ENCODE data around the gene DPEP2NB.
"Not testable (repeated sequence)": the region's sequence is repeated elsewhere in the genome, so short reads cannot be mapped to it uniquely, and the experiment has no call there.

DPEP2NB gene

DNA sequence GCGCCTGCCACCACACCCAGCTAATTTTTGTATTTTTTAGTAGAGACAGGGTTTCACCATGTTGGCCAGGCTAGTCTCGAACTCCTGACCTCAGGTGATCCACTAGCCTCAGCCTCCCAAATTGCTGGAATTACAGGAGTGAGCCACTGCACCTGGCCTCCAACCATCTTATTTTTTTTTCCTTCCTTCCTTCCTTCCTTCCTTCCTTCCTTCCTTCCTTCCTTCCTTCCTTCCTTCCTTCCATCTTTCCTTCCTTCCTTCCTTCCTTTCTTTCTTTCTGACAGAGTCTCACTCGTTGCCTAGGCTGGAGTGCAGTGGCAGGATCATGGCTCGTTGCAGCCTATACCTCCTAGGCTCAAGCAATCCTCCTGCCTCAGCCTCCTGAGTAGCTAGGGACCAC, 5.8 kb downstream of the DPEP2NB start:
- DNase-seq: not testable (repeated sequence)

DNA sequence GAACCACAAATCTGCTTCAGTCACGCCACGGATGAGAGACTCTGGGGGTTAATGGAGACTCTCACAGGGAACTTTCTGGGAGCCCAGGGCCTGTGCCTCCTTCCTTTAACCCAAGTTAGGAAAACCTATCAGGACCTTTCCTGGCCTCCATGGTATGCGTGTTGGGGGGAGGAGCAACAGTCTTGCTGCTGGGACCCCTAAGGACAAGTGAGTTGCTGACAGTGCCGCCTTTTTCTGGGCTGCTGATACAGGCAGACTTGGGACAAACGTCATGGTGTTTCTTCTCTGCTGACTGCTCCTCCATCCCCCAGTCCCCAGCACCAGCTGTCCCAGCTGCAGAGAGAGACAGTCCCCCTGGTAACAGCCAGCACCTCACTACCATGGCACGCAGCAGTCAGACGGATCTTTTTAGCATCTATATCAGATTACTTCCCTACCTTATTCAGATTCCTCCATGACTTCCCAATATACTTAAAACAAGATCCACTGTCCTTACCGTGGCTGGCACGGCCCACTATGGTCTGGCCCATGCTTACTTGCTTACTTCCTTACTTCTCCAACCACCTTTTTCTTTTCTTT, 6.5 kb downstream of the DPEP2NB start:
- no peak for DNase-seq

DNA sequence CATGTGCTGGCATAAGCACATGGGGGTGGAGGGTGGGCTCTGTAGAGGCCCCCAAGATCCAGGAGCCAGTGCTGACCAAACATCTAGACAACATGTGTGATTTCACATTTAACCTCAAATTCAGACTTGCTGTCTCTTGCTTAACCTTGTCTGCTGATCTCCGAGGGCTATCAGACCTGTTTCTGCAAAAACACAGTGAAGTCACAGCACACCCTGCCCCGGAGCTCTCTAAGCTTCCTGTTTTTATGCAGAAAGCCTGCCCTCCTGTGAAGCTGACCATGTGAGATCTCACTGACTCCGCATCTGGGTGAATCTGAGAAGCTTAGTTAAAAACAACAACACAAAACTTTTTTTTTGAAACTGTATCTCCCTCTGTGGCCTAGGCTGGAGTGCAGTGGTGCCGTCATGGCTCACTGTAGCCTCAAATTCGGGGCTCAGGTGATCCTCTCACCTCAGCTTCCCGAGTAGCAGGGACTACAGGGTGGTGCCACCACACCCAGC, 9.9 kb downstream of the DPEP2NB start:
- DNase-seq: no peak

DNA sequence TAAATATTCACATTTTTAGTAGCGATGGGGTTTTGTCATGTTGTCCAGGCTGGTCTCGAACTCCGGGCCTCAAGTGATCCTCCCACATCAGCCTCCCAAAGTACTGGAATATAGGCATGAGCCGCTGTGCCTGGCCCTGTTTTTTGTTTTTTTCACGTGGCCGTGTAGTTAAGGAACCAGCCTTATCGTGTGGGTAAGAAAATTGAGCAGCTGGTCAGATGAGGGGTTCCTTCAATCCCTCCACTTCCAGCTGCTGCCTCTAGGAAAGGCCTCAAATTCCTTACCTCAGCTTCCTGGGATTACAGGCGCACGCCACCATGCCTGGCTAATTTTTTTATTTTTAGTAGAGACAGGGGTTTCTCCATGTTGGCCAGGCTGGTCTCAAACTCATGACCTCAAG, 10.5 kb downstream of the DPEP2NB start:
- DNase-seq: no peak

DNA sequence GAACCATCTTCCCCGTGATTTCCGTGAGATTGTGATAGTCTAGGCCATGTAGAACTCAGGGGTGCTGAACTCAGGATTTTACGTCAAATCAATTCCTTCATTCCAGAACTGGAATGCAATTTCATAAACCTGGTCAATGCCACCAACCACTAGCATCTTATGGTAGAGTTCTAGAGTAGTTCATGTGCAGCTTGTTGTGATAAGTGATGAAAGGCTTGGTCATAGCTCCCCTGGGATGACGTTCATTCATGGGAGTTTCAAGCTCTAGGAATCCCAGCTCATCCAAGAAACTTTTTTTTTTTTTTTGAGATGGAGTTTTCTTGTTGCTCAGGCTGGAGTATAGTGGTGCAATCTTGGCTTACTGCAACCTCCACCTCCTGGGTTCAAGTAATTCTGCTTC, 12.7 kb downstream of the DPEP2NB start:
- no peak for DNase-seq

DNA sequence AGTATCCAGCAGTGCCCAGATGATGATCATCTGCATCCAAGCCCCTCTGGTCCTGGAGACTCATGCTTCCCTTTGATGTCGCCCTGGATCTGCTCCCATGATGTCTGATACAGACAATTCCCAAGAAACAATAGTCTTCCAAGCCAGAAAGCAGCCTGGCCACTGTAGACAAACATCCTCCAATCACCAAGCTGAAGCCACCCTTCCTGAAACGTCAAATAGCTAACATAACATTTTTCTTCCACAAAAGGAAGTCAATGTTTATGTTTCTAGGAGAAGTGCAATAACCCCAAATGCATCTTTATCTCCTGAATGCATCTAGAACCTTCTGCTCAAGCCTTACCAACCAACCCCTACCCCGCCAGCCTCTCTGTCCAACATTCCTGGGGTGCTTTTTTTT, 15.3 kb downstream of the DPEP2NB start:
- DNase-seq: no peak

DNA sequence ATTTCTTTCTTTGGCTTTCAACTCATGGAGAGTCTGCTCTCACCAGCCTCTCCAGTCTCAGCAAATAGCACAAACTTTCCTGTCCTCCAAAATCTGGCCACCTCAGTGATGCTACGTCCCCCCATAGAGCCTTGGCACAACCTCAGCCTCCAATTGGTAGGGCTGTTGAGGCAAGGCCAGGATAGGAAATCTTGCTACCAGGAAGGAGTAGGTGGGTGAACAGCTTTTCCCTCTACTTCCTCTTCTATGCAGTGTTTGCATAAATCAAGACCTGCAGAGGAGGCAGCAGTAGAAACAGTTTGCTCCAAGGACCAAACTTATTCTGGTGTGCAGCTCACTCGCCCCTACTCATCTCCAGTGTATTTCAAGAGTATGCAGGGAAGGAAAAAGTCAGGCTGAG, 15.7 kb downstream of the DPEP2NB start:
- DNase-seq: no peak

DNA sequence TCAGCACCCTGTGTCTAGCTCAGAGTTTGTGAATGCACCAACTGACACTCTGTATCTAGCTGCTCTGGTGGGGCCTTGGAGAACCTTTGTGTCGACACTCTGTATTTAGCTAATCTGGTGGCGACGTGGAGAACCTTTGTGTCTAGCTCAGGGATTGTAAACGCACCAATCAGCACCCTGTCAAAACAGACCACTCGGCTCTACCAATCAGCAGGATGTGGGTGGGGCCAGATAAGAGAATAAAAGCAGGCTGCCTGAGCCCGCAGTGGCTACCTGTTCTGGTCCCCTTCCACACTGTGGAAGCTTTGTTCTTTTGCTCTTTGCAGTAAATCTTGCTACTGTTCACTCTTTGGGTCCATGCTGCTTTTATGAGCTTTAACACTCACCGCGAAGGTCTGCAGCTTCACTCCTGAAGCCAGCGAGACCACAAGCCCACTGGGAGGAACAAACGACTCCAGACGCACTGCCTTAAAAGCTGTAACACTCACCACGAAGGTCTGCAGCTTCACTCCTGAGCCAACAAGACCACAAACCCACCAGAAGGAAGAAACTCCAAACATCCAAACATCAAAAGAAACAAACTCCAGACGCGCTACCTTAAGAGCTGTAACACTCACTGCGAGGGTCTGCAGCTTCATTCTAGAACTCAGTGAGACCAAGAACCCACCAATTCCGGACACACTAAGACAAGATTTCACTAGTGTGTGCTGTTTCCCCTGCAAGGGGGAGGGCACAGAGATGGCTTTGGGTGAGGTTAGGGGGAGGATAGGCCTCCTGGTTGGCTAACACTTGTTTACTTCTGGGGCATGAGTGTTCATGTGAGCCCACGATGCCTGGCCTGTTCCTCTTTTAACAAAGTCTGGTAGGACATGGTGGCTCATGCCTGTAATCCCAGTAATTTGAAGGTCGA, 16.7 kb downstream of the DPEP2NB start, which contains the start of gene DPEP2:
DPEP2 (minus strand) TSS at position 706 of the 910 bp plus-strand sequence. CDS start 6,272 bp downstream, outside the sequence.
- peak; percentile 36 for DNase-seq

DNA sequence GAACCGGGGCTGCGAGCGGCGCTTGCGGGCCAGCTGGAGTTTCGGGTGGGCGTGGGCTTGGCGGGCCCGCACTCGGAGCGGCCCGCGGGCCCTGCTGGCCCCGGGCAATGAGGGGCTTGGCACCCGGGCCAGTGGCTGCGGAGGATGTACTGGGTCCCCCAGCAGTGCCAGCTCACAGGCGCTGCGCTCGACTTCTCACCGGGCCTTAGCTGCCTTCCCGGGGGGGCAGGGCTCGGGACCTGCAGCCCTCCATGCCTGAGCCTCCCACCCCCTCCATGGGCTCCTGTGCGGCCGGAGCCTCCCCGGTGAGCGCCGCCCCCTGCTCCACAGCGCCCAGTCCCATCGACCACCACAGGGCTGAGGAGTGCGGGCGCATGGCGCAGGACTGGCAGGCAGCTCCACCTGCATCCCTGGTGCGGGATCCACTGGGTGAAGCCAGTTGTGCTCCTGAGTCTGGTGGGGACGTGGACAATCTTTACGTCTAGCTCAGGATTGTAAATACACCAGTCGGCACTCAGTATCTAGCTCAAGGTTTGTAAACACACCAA, 17.4 kb downstream of the DPEP2NB start:
- not testable (repeated sequence) for DNase-seq

DNA sequence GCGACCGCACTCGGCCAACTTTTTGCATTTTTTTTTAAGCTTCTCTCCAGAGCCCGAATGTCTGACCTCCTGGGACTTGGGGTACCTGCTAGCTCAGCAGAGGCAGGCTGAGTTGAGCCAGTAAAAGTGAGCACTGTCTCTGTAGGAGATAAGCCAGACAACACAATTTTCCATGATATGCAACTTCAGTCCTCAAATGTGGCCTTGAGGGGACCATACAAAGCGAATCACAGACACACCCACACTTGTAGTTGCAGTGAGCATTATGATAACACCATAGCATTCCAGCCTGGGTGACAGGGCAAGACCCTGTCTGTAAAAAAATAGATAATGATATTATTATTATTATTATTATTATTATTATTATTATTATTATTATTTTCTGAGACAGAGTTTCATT, 19.0 kb downstream of the DPEP2NB start:
- DNase-seq: no peak

DNA sequence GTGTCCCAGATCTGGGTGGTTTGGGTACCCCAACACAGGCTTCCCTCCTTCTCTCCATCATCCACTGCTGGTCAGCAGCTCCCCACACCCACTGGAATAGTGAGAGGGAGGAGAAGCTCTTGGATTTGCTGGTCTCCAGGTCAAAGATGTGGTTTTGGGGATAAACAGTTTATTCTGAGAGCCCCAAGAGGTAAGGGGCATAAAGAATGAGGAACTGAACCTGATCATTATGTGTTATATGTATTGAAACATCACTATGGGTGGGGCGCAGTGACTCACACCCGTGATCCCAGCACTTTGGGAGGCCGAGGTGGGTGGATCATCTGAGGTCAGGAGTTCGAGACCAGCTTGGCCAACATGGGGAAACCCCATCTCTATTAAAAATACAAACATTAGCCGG, 20.3 kb downstream of the DPEP2NB start:
- peak; percentile 35 for DNase-seq

DNA sequence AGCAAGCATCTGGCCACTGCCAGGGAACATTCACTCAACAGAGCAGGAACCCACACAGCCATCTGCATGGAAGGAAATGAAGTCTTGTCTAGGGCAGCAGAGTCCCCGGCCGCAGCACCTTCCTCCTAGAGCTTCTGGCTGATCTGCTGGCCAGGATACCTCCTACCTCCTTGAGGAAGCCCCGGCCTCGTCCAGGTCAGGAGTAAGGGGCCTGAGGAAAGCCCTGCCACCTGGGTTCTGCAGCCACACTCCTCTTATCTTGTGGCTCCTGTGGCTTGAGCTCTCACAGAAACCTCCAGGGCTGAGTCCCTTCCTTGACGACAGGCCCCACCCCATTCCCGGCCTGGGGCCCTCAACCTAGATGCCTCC, 21.7 kb downstream of the DPEP2NB start:
- not testable (repeated sequence) for DNase-seq

DNA sequence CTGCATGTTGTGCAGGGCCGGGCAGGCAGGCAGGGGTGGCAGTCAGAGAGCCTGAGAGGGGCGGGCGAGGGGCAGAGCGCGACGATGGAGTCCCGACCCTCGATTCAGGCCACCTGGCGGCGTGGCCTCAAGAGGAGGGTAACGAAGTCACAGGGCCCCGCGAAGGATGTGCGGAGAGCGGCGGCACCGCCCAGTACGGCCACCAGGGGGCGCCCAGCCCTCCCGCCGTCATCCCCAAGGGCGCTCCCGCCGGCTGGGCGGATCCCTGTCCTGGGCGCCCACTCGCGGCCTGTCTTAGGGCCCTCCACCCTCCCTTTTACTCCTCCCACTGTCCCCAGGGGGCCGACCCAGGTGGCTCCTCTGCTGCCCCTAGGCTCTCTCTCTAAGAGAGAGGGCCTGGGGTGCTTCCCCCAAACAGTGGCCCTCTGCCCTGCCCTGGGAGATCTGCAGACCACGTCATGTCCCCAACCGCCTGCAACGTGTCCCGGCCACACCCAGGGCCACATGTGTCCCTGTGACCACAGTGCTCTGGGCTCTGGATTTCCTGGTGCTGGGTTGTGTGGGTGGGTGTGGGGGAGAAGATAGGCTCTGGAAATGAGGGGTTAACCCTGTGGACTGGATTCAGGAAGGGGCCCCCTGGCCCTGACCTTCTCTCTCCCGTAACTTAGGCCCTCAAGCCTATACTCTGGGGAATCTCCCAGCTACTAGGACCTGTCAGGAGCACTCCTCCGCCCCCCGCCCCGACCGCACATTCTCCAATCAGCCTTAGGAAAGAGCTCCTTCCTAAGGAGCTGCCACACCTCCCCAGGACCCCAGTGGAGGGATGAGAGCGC, 22.3 kb downstream of the DPEP2NB start:
- peak; percentile 83 for DNase-seq

DNA sequence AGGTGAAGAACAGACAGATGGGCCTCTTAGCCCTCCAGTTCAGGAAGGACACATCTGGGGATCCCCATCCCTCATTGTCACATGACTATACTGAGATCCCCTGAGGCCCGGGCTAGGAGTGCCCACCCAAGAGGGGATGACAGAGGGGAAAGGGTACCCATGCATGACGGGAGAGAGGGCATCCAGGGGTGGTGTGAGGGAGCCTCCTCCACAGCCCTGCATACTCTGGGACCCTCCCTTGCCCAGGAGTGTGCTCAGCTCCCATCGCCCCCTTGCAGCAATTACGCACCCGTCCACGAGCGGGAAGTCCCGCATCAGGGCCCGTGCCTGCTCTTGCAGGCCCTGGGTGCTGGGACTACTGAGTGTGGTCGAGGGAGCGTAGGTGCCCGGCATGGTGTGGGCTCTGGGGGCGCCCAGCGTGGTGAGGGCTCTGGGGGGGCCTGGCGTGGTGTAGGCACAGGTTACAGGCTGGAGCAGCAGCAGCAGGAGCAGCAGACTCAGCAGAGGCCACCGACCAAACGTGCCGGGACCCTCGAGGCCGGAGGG, 23.0 kb downstream of the DPEP2NB start:
- DNase-seq: no peak

DNA sequence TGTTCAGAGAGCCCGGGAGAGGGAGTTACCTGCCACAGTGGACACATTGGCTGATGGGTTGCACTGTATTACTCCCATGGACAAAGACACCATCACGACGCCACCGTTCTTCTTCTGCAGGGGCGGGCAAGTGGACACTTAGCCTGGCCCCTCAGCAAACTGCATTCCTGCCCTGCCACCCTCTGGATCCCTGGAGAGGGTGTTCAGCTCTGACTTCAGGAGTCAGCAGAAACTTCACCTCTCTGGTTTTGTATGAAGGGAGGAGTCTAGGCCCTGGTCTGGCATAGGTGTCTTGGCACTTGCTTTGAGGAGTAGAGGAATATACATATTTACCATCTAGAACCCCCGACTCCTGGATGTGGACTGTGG, 25.7 kb downstream of the DPEP2NB start:
- no peak for DNase-seq

DNA sequence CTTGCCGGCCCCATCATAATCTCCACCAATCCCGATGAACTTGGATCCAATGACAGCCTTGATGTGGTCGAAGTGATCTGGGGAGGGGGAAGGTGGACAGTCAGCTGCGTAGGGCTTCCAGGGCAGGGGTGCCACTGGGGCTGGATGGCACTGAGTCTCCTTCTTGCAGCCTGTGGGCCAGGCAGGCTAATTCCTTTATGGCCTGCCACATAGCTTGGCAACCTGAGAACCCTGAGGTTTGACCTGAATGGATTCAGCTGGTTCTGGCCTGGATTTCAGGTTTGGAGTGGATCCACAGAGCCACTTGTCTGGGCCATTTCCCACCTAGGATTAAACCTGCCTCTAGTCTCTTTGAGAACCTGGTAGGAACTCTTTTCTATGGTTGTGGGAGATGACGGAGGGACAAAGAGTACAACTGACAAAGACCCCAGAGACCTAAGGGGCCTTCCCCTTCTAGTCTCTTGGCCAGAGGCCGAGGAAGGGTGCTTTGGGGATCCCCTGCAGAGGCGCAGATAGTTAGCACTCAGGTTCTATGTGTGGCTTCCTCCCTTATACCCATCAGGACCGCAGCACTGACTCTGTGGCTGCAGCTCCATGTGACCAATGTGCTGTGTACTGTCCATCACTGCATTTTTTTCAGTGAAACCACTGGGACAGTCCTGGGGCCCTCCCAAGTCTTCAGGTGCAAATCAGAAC, 26.2 kb downstream of the DPEP2NB start:
- DNase-seq: no peak

DNA sequence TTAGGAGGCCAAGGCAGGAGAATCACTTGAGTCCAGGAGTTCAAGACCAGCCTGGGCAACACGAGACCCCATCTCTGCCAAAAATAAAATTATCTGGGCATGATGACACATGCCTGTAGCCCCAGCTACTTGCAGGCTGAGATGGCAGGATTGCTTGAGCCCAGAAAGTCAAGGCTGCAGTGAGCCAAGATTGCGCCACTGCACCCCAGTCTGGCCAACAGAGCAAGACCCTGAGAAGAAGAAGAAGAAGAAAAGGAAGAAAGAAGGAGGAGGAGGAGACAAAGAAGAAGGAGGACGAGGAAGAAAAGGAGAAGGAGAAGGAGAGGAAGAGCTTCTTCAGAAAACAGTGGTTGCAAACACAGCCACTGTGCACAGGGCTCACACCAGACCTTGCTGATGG, 27.0 kb downstream of the DPEP2NB start:
- DNase-seq: no peak

DNA sequence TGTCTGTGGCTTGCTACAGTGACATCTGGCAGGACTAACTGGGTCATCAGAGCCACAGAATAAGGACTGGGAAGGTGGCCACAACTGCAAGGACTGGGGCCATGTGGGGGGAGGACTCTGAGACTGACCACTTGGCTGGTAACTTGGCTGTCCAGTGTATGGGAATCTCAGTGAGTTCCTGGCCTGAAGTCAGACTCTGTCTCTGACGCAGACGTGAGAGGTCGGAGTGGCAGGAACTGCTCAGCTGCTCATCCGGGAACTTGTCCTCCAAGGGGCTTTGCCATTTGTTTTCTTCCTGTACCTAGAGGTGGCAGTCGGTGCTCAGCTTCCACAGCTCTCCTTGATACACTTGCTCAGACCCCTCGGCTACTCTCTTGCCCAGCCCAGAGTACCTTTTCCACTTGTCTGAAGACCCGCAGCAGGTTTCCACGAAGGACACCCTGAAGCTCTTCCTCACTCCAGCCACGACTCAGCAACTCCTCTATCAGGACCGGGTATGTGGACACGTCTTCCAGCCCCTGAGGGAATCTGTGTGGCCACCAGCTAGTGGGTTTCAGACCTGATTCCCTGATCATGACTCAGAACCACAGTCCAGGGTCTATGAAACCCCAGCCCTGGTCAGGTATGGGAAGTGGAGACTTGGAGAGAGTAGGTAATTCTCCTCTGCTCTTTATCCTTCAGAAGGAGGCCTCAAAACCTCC, 28.1 kb downstream of the DPEP2NB start:
- DNase-seq: no peak

DNA sequence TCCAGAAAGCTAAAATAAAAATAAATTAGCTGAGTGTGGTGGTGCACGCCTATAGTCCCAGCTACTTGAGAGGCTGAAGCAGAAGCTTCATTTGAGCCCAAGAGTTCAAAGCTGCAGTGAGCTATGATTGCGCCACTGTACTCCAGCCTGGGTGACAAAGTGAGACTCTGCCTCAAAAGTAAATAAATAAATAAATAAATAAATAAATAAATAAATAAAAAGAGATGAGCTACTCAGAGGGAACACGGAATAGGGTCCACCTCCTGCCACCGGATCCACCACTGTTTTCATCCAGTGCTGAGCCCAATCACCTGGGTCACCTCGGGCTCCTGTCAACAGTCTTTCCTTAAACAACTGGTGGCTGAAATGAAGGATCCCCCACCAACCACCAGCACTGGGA, 28.8 kb downstream of the DPEP2NB start:
- DNase-seq: no peak

DNA sequence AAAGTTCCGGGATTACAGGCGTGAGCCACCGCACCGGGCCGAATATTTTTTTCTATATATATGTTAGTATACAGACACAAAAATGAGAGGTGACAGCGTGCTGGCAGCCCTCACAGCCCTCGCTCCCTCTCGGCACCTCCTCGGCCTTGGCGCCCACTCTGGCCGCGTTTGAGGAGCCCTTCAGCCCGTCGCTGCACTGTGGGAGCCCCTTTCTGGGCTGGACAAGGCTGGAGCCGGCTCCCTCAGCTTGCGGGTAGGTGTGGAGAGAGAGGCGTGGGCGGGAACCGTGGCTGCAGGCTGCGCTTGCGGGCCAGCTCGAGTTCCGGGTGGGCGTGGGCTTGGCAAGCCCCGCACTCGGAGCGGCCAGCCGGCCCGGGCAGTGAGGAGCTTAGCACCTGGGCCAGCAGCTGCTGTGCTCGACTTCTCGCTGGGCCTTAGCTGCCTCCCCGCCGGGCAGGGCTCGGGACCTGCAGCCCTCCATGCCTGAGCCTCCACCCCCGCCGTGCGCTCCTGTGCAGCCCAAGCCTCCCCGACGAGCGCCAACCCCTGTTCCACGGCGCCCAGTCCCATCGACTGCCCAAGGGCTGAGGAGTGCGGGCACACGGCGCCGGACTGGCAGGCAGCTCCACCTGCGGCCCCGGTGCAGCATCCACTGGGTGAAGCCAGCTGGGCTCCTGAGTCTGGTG, 33.6 kb downstream of the DPEP2NB start:
- no peak for DNase-seq
